ENCODE results near the gene CEP112. TPM values are rescaled to one million over a fixed set of nuclear protein-coding genes. Genes with fewer than 3 reads are reported as not detected.
A peak's percentile ranks its signal among the peaks of the same experiment; 100 is the strongest.

Gene CEP112
- total RNA-seq, 1 donor from 2014 or later: 20.1 TPM

- Histone ChIP-seq H3K4me3 (no peak overlapping the region), H3K9me3 (no peaks in the 10 kb centered on the region), H3K36me3 (no peaks in the 10 kb centered on the region), H3K4me1 (no peaks in the 10 kb centered on the region), H3K27ac (no peak overlapping the region), H3K27me3 (no peaks in the 10 kb centered on the region)
- intact Hi-C loops (cut with DNase I): no loop called here
- DNase-seq (ENCODE audit: extremely low spot score in 2 of 2): no peak
- TF ChIP-seq POLR2AphosphoS5 (IDR thresholded peaks at IDR 0.05; ENCODE audit: insufficient read depth in 1 of 2, low read depth in 1 of 2) (peak in 1 of 2 donors; percentile 68), POLR2A (IDR thresholded peaks at IDR 0.05) (no peak)
- TF ChIP-seq, protein P1, sequence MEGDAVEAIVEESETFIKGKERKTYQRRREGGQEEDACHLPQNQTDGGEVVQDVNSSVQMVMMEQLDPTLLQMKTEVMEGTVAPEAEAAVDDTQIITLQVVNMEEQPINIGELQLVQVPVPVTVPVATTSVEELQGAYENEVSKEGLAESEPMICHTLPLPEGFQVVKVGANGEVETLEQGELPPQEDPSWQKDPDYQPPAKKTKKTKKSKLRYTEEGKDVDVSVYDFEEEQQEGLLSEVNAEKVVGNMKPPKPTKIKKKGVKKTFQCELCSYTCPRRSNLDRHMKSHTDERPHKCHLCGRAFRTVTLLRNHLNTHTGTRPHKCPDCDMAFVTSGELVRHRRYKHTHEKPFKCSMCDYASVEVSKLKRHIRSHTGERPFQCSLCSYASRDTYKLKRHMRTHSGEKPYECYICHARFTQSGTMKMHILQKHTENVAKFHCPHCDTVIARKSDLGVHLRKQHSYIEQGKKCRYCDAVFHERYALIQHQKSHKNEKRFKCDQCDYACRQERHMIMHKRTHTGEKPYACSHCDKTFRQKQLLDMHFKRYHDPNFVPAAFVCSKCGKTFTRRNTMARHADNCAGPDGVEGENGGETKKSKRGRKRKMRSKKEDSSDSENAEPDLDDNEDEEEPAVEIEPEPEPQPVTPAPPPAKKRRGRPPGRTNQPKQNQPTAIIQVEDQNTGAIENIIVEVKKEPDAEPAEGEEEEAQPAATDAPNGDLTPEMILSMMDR (IDR thresholded peaks at IDR 0.05): no peak
These were observed 273.4 kb downstream of the CEP112 start for GRCh38 chr17:65918500-65918899.

GRCh38 chr17:65917560-65917959 lies 274.4 kb downstream of the CEP112 start:
- no peaks in the 10 kb centered on the region for H3K9me3 ChIP-seq
- DNase-seq (ENCODE audit: extremely low spot score in 2 of 2): no peak
- TF ChIP-seq POLR2A (IDR thresholded peaks at IDR 0.05): no peak
- no peak for TF ChIP-seq POLR2AphosphoS5 (IDR thresholded peaks at IDR 0.05; ENCODE audit: insufficient read depth in 1 of 2, low read depth in 1 of 2)
- TF ChIP-seq, protein P1 (IDR thresholded peaks at IDR 0.05): no peak
- no peaks in the 10 kb centered on the region for H3K4me1 ChIP-seq
- no peak overlapping the region for H3K27ac ChIP-seq
- H3K27me3 ChIP-seq: no peaks in the 10 kb centered on the region
- H3K4me3 ChIP-seq: no peak overlapping the region
- intact Hi-C loops (cut with DNase I): no loop called here
- no peaks in the 10 kb centered on the region for H3K36me3 ChIP-seq

DNA sequence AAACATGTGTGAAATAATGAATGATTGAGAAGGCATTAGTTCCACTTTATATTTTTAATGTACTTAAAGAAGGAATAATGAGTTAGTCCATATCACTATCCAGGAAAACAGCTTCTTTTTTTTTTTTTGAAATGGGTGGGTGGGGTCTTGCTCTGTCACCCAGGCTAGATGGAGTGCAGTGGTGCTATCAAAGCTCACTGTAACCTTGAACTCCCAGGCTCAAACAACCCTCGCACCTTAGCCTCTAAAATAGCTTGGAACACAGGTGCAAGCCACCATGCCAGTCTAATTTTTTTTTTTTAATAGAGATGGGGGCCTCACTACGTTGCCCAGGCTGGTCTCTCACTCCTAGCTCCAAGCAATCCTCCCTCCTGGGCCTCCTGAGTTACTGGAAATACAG lies 275.5 kb downstream of the CEP112 start:
- no peak for DNase-seq (ENCODE audit: extremely low spot score in 2 of 2)
- Histone ChIP-seq H3K4me3 (no peak overlapping the region), H3K9me3 (no peaks in the 10 kb centered on the region), H3K4me1 (no peaks in the 10 kb centered on the region), H3K36me3 (no peaks in the 10 kb centered on the region), H3K27me3 (no peaks in the 10 kb centered on the region), H3K27ac (no peak overlapping the region)
- intact Hi-C loops (cut with DNase I): no loop called here
- TF ChIP-seq, protein P1 (IDR thresholded peaks at IDR 0.05): no peak
- TF ChIP-seq POLR2A (IDR thresholded peaks at IDR 0.05) (no peak), POLR2AphosphoS5 (IDR thresholded peaks at IDR 0.05; ENCODE audit: insufficient read depth in 1 of 2, low read depth in 1 of 2) (no peak)

- Histone ChIP-seq H3K4me3 (no peak overlapping the region), H3K9me3 (no peaks in the 10 kb centered on the region), H3K4me1 (no peaks in the 10 kb centered on the region), H3K27ac (no peak overlapping the region), H3K36me3 (no peaks in the 10 kb centered on the region), H3K27me3 (no peaks in the 10 kb centered on the region)
- intact Hi-C loops (cut with DNase I): no loop called here
- TF ChIP-seq, protein P1 (IDR thresholded peaks at IDR 0.05): no peak
- no peak for TF ChIP-seq POLR2AphosphoS5 (IDR thresholded peaks at IDR 0.05; ENCODE audit: insufficient read depth in 1 of 2, low read depth in 1 of 2)
- TF ChIP-seq POLR2A (IDR thresholded peaks at IDR 0.05): no peak
- DNase-seq (ENCODE audit: extremely low spot score in 2 of 2): no peak
These were observed 277.1 kb downstream of the CEP112 start for GRCh38 chr17:65914784-65915342.

- Histone ChIP-seq H3K4me1 (no peaks in the 10 kb centered on the region), H3K27ac (no peak overlapping the region), H3K4me3 (no peak overlapping the region), H3K27me3 (no peaks in the 10 kb centered on the region), H3K36me3 (no peaks in the 10 kb centered on the region), H3K9me3 (no peaks in the 10 kb centered on the region)
- DNase-seq (ENCODE audit: extremely low spot score in 2 of 2): no peak
- TF ChIP-seq, protein P1 (IDR thresholded peaks at IDR 0.05): no peak
- TF ChIP-seq POLR2AphosphoS5 (IDR thresholded peaks at IDR 0.05; ENCODE audit: insufficient read depth in 1 of 2, low read depth in 1 of 2) (no peak), POLR2A (IDR thresholded peaks at IDR 0.05) (no peak)
- intact Hi-C loops (cut with DNase I): no loop called here
These were observed 278.5 kb downstream of the CEP112 start for GRCh38 chr17:65913326-65913850.

Data from vagina (tissue), 2 donors.